SK-N-SH (cell line): ENCODE data around the gene SMYD2. TPM values are rescaled to one million over a fixed set of nuclear protein-coding genes. Genes with fewer than 3 reads are reported as not detected.

Experiments used
- CTCF ChIA-PET: fragments of 300-600, 350-600 bp; formaldehyde crosslinking; extraction: SDS; loops from one replicate; lab custom pipeline; 2021; lab: Yijun Ruan, JAX
- POLR2A ChIA-PET: fragments of 350-600 bp; sonication (Branson Sonifier 250); formaldehyde crosslinking; extraction: SDS; loops from one replicate; lab custom pipeline; 2020; ENCODE audit warnings: antibody characterized with exemption, inconsistent platforms; lab: Yijun Ruan, JAX
- DNase-seq: peaks from one replicate; pipeline ENCODE4 v3.0.0; 2012
- H2AFZ ChIP-seq: fragments of 200-600 bp; sonication (generic); 2 replicates; pipeline ENCODE4 v1.8.1; 2016; ENCODE audit warnings: antibody characterized with exemption, mild to moderate bottlenecking, low read depth
- H3F3A ChIP-seq: fragments of 200-600 bp; sonication (generic); replicated peaks from 2 replicates; pipeline ENCODE3; 2016; ENCODE audit warnings: antibody characterized with exemption, mild to moderate bottlenecking; ENCODE audit not compliant: insufficient read depth
- H3K27ac ChIP-seq, 2 experiments: fragments of 200-500 bp in 1 of 2; fragments of 200-600 bp in 1 of 2; sonication (Bioruptor generic) in 1 of 2; sonication (generic), shearing (Covaris generic) in 1 of 2; 2 replicates each; pipeline versions ENCODE4 v1.5.1 to v1.6.1; 2014 to 2016; ENCODE audit warnings: low read depth in 2 of 2, inconsistent platforms in 1 of 2, low read length in 1 of 2, mild to moderate bottlenecking in 1 of 2, mixed read lengths in 1 of 2
- H3K27me3 ChIP-seq: fragments of 200-600 bp; sonication (generic), shearing (Covaris generic); 2 replicates; pipeline ENCODE4 v1.6.1; 2016; ENCODE audit warnings: mixed run types; ENCODE audit not compliant: insufficient read depth
- H3K36me3 ChIP-seq, 2 experiments: fragments of 200-500 bp in 1 of 2; fragments of 200-600 bp in 1 of 2; sonication (Bioruptor generic) in 1 of 2; sonication (generic) in 1 of 2; replicated peaks in 1 of 2; 2 replicates each; pipeline versions ENCODE3 to v1.5.1; 2014 to 2016; ENCODE audit warnings: low read length in 1 of 2, mild to moderate bottlenecking in 1 of 2; ENCODE audit not compliant: insufficient read depth in 2 of 2, control insufficient read depth in 1 of 2
- H3K4me1 ChIP-seq, 2 experiments: fragments of 200-500 bp in 1 of 2; fragments of 200-600 bp in 1 of 2; sonication (Bioruptor generic) in 1 of 2; sonication (generic), shearing (Covaris generic) in 1 of 2; 2 replicates each; pipeline versions ENCODE4 v1.5.1 to v1.6.1; 2014 to 2016; ENCODE audit warnings: low read depth in 1 of 2, low read length in 1 of 2, mixed run types in 1 of 2; ENCODE audit not compliant: insufficient read depth in 2 of 2, control insufficient read depth in 1 of 2
- H3K4me2 ChIP-seq: fragments of 200-600 bp; sonication (generic), shearing (Covaris generic); 2 replicates; pipeline ENCODE4 v1.6.1; 2017; ENCODE audit warnings: mixed run types
- H3K4me3 ChIP-seq, 2 experiments: fragments of 200-500 bp in 1 of 2; fragments of 200-600 bp in 1 of 2; sonication (Bioruptor generic) in 1 of 2; sonication (generic), shearing (Covaris generic) in 1 of 2; 2 replicates each; pipeline versions ENCODE4 v1.5.1 to v1.8.1; 2014 to 2016; ENCODE audit warnings: low read depth in 2 of 2, inconsistent platforms in 1 of 2, low read length in 1 of 2, mild to moderate bottlenecking in 1 of 2, mixed read lengths in 1 of 2, moderate library complexity in 1 of 2
- H3K79me2 ChIP-seq: fragments of 200-600 bp; sonication (generic); 2 replicates; pipeline ENCODE4 v1.8.1; 2017; ENCODE audit warnings: mild to moderate bottlenecking; ENCODE audit not compliant: insufficient read depth
- H3K9ac ChIP-seq: fragments of 200-600 bp; sonication (generic); 2 replicates; pipeline ENCODE4 v1.6.1; 2017; ENCODE audit warnings: mixed run types
- H3K9me2 ChIP-seq: fragments of 200-600 bp; sonication (generic); 2 replicates; pipeline ENCODE4 v1.6.1; 2017; ENCODE audit warnings: mixed run types
- H3K9me3 ChIP-seq: fragments of 200-600 bp; sonication (generic); 2 replicates; pipeline ENCODE4 v1.6.1; 2017; ENCODE audit warnings: mixed run types, mild to moderate bottlenecking, moderate library complexity
- H4K20me1 ChIP-seq: fragments of 200-600 bp; sonication (generic); 2 replicates; pipeline ENCODE4 v1.6.1; 2017; ENCODE audit warnings: mild to moderate bottlenecking, mixed run types; ENCODE audit not compliant: insufficient read depth
- ELF1 ChIP-seq: IDR thresholded peaks from 2 replicates; pipeline ENCODE4 v1.4.0; 2012
- FOSL2 ChIP-seq: IDR thresholded peaks from 2 replicates; pipeline ENCODE4 v1.4.0; 2012; ENCODE audit warnings: low read depth, mild to moderate bottlenecking, moderate library complexity, borderline replicate concordance
- FOXM1 ChIP-seq: IDR thresholded peaks from 2 replicates; pipeline ENCODE4 v1.4.0; 2012; ENCODE audit warnings: low read depth, mild to moderate bottlenecking
- GATA2 ChIP-seq: sonication (generic); formaldehyde crosslinking; IDR thresholded peaks from 2 replicates; pipeline ENCODE4 v1.5.0; 2020; ENCODE audit warnings: mild to moderate bottlenecking, missing genetic modification reagents
- JUND ChIP-seq: IDR thresholded peaks from 2 replicates; pipeline ENCODE4 v1.4.0; 2012
- RAD21 ChIP-seq: IDR thresholded peaks from 2 replicates; pipeline ENCODE4 v1.6.1; 2012; ENCODE audit warnings: mild to moderate bottlenecking, low read length
- WGBS: methylation state at CpG from one replicate; pipeline ENCODE4 v1.1.6; 2017; ENCODE audit warnings: low lambda C conversion rate; 5-methylcytosine and 5-hydroxymethylcytosine counted together
- polyA plus RNA-seq, 3 experiments: library from polyadenylated mRNA; depleted of rRNA; stranded (reverse); fragments of >200 nt; gene quantifications; 2 replicates each; pipeline ENCODE4 v1.2.3, GENCODE V29; 2012
- TF ChIP-seq, protein P1 (sequence below): IDR thresholded peaks from 2 replicates; pipeline ENCODE4 v1.4.0; 2012; ENCODE audit warnings: low read depth, borderline replicate concordance
- TF ChIP-seq, protein P2 (sequence below): fragments of 200-600 bp; sonication (generic); IDR thresholded peaks from 2 replicates; pipeline ENCODE4 v1.6.1; 2017; ENCODE audit warnings: antibody characterized with exemption, mild to moderate bottlenecking, moderate library complexity

Gene SMYD2
- polyA plus RNA-seq, 1 of the 3 experiments (the other 2 are of a cell fraction): 23.1 TPM

DNA sequence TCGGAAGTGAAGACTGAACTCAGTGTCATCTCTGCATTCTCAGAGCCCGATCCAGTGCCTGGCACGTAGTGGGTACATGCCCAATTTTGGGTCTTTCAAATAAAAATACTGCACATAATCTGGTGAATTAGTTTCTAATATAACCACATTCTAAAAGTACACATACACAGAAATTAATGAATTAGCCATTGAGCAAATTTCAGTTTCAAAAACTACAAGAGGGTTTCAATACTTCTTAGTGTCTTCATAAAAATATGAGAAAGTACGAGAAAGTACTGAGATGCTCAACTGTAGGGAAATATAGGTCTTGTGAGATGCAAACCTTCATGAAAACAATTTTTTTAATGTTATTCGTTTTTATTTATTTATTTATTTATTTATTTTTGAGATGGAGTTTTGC is 86.9 kb downstream of the SMYD2 start:
- Histone ChIP-seq H3K79me2 (peaks cover 32% of the 10 kb centered on the region), H3K4me1 (peaks cover 0 to 15% of the 10 kb centered on the region in 2 experiments; a peak in 2 of 4 replicates), H2AFZ (no peak overlapping the region), H3K9me2 (no peaks in the 10 kb centered on the region), H3K4me2 (no peak overlapping the region), H4K20me1 (peaks cover 3% of the 10 kb centered on the region; the same call in 1 of the 2 replicates), H3F3A (peaks cover 25% of the 10 kb centered on the region), H3K4me3 (no peak overlapping the region), H3K9ac (no peak overlapping the region), H3K9me3 (no peaks in the 10 kb centered on the region), H3K27me3 (no peaks in the 10 kb centered on the region), H3K27ac (no peak overlapping the region), H3K36me3 (peaks cover 46 to 52% of the 10 kb centered on the region in 2 experiments)
- TF ChIP-seq FOSL2 (no peak), GATA2 (CRISPR knock-in tag) (no peak), ELF1 (no peak), FOXM1 (no peak), RAD21 (no peak), JUND (no peak)
- TF ChIP-seq, protein P1, sequence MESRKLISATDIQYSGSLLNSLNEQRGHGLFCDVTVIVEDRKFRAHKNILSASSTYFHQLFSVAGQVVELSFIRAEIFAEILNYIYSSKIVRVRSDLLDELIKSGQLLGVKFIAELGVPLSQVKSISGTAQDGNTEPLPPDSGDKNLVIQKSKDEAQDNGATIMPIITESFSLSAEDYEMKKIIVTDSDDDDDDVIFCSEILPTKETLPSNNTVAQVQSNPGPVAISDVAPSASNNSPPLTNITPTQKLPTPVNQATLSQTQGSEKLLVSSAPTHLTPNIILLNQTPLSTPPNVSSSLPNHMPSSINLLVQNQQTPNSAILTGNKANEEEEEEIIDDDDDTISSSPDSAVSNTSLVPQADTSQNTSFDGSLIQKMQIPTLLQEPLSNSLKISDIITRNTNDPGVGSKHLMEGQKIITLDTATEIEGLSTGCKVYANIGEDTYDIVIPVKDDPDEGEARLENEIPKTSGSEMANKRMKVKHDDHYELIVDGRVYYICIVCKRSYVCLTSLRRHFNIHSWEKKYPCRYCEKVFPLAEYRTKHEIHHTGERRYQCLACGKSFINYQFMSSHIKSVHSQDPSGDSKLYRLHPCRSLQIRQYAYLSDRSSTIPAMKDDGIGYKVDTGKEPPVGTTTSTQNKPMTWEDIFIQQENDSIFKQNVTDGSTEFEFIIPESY: no peak
- POLR2A ChIA-PET: no interaction called here
- CTCF ChIA-PET: interaction anchor here (1.7 kb wide), 1 partner anchor 216 kb away, joined by 3 read pairs; no protein-coding TSS in a partner anchor
- DNase-seq: no peak
- 93% methylated on average over 5 of the region's 5 CpGs for WGBS

DNA sequence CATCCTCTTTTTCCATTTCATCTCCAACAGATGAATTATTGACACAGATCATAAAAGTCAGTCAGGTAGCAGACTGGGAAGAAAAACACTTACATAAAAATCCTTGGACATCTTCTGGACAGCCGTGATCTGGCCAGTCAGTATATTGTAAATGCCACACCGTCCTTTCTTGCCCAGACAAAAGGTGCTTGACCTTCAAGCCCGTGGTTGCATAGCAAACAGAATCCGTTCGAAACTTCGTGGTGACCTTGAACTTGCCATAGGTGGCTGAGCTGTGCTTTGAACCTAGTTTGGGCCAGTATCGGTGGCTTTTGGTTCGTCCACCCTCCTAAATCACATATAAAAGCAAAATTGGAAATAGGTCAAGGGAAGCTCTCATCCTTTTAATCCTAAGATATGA is 88.4 kb downstream of the SMYD2 start:
- Histone ChIP-seq H3K27ac (no peak overlapping the region), H3K9ac (no peak overlapping the region), H2AFZ (no peak overlapping the region), H3K27me3 (no peaks in the 10 kb centered on the region), H3K9me2 (no peaks in the 10 kb centered on the region), H3K4me3 (no peak overlapping the region), H3K36me3 (peaks cover 45 to 62% of the 10 kb centered on the region in 2 experiments), H3K4me2 (no peak overlapping the region), H3F3A (peaks cover 11% of the 10 kb centered on the region), H4K20me1 (no peaks in the 10 kb centered on the region), H3K9me3 (no peaks in the 10 kb centered on the region), H3K4me1 (no peaks in the 10 kb centered on the region; a peak in 1 of 4 replicates)
- POLR2A ChIA-PET: no interaction called here
- DNase-seq: no peak
- 93% methylated on average over 8 of the region's 8 CpGs for WGBS
- TF ChIP-seq ELF1: no peak
- TF ChIP-seq, protein P2, sequence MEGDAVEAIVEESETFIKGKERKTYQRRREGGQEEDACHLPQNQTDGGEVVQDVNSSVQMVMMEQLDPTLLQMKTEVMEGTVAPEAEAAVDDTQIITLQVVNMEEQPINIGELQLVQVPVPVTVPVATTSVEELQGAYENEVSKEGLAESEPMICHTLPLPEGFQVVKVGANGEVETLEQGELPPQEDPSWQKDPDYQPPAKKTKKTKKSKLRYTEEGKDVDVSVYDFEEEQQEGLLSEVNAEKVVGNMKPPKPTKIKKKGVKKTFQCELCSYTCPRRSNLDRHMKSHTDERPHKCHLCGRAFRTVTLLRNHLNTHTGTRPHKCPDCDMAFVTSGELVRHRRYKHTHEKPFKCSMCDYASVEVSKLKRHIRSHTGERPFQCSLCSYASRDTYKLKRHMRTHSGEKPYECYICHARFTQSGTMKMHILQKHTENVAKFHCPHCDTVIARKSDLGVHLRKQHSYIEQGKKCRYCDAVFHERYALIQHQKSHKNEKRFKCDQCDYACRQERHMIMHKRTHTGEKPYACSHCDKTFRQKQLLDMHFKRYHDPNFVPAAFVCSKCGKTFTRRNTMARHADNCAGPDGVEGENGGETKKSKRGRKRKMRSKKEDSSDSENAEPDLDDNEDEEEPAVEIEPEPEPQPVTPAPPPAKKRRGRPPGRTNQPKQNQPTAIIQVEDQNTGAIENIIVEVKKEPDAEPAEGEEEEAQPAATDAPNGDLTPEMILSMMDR: no peak
- TF ChIP-seq, all 33 proteins: peak for 0
- CTCF ChIA-PET: interaction anchor here (1.8 kb wide), 1 partner anchor 216 kb away, joined by 6 read pairs; no protein-coding TSS in a partner anchor
- peaks cover 39% of the 10 kb centered on the region for H3K79me2 ChIP-seq
